ENCODE measurements around the gene RB1. TPM values are rescaled to one million over a fixed set of nuclear protein-coding genes. Genes with fewer than 3 reads are reported as not detected.

RB1 gene
- total RNA-seq, 2 experiments from 2014 or later = 40.2 to 41.3 TPM

DNA sequence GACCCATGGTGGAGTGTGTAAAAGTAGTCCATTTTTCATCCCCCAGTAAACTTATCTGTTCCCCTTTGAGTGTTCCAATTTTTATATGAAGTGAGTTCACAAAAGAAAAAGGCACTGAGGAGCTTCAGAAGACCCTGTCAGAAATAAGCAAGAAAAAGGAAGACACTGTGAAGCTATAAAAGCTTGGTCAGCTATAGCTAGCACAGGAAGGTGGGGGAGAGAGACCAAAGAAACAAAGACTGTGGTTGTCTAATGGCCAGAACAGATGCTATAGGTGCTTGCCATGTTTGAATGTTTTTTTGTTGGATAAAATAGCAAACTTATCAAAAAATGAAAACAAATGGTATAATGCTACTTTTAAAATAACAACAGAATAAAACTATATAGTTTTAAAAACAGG lies 182.8 kb downstream of the RB1 start:
- Mint-ChIP-seq H3K27me3 (no peaks in the 10 kb centered on the region), H3K4me1 (peaks cover 51% of the 10 kb centered on the region), H3K36me3 (ENCODE audit: low read depth) (peaks cover 84% of the 10 kb centered on the region), H3K27ac (no peak overlapping the region), H3K9me3 (peaks cover 4% of the 10 kb centered on the region), H3K4me3 (no peak overlapping the region)
- ChIA-PET POLR2A (interaction anchor here (1.0 to 1.6 kb wide), 3 partner anchors 31 to 75 kb away, joined by 3 to 9 read pairs (median 4); partner anchors contain the start of gene RCBTB2), CTCF (interaction anchor here (0.7 to 1.7 kb wide), 2 partner anchors 57 to 152 kb away, joined by 3 to 4 read pairs; no protein-coding TSS in a partner anchor)
- no peak for DNase-seq

DNA sequence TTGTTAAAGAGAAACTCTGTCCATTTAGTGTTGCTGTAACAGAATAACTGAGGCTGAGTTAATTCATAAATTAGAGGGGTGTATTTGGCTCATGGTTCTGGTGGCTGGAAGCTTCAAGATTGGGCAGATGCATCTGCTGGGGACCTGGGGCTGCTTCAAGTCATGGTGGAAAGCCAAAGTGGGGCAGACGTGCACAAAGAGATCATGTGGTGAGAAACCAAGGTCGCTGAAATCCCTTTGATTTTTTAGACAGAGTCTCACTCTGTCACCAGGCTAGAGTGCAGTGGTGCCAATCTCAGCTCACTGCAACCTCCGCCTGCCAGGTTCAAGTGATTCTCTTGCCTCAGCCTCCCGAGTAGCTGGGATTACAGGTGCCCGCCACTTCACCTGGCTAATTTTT lies 183.3 kb downstream of the RB1 start:
- Mint-ChIP-seq H3K27me3 (no peaks in the 10 kb centered on the region), H3K4me1 (peaks cover 53% of the 10 kb centered on the region), H3K9me3 (peaks cover 4% of the 10 kb centered on the region), H3K36me3 (ENCODE audit: low read depth) (peaks cover 81% of the 10 kb centered on the region), H3K4me3 (no peak overlapping the region), H3K27ac (peak overlapping the region; percentile 28)
- ChIA-PET CTCF (interaction anchor here (1.7 kb wide), 1 partner anchor 153 kb away, joined by 4 read pairs; no protein-coding TSS in a partner anchor), POLR2A (interaction anchor here (1.0 to 1.6 kb wide), 3 partner anchors 31 to 75 kb away, joined by 3 to 9 read pairs (median 4); partner anchors contain the start of gene RCBTB2)
- DNase-seq = no peak

DNA sequence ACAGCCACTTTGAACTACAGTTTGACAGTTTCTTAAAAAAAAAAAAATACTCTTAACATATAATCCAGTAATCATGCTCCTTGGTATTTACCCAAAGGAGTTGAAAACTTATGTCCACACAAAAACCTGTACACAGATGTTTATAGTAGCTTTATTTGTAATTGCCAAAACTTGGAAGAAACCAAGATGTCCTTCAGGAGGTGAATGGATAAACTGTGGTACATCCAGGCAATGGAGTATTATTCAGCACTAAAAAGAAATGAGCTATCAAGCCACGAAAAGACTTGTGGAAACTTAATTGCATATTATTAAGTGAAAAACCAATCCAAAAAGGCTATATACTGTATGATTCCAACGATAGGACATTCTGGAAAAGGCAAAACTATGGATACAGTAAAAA lies 184.4 kb downstream of the RB1 start:
- no peak for DNase-seq
- Mint-ChIP-seq H3K27me3 (no peaks in the 10 kb centered on the region), H3K36me3 (ENCODE audit: low read depth) (peaks cover 70% of the 10 kb centered on the region), H3K9me3 (peaks cover 4% of the 10 kb centered on the region), H3K4me1 (peaks cover 53% of the 10 kb centered on the region), H3K27ac (no peak overlapping the region), H3K4me3 (no peak overlapping the region)
- ChIA-PET CTCF (interaction anchor here (1.3 to 1.7 kb wide), 2 partner anchors 92 to 154 kb away, joined by 4 to 5 read pairs; no protein-coding TSS in a partner anchor), POLR2A (interaction anchor here (1.0 to 2.8 kb wide), 3 partner anchors 10 to 45 kb away, joined by 3 to 18 read pairs (median 3); partner anchors contain the start of gene RCBTB2)

DNA sequence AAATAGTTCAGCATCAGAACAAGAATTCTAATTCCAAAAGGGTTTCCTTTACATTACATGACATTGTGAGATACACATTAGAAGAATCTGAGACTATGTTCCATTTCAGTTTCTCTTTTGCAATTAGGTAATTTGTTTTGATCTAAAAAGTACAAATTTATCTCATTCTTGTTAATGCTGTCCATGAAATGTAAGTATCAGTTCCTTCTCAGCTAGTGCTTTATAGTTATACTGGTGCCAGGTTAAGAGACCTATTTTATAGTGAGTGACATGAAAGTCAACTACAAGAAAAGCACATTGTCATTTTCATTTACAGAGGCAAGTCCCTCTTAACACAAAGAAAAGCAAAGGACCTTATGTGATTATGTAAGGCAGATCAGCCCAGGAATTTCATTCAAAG lies 185.4 kb downstream of the RB1 start:
- H3K9me3 Mint-ChIP-seq = peaks cover 4% of the 10 kb centered on the region
- ChIA-PET POLR2A (interaction anchor here (1.2 to 2.8 kb wide), 6 partner anchors 17 to 76 kb away, joined by 4 to 18 read pairs (median 6); partner anchors contain the start of genes LPAR6 and RCBTB2), CTCF (interaction anchor here (0.9 to 1.1 kb wide), 2 partner anchors 15 to 89 kb away, joined by 3 to 5 read pairs; no protein-coding TSS in a partner anchor)
- no peak for DNase-seq
- no peak overlapping the region for H3K4me3 Mint-ChIP-seq
- H3K27ac Mint-ChIP-seq = peak overlapping the region; percentile 63
- H3K27me3 Mint-ChIP-seq = no peaks in the 10 kb centered on the region
- H3K4me1 Mint-ChIP-seq = peaks cover 53% of the 10 kb centered on the region
- peaks cover 63% of the 10 kb centered on the region for H3K36me3 Mint-ChIP-seq (ENCODE audit: low read depth)

DNA sequence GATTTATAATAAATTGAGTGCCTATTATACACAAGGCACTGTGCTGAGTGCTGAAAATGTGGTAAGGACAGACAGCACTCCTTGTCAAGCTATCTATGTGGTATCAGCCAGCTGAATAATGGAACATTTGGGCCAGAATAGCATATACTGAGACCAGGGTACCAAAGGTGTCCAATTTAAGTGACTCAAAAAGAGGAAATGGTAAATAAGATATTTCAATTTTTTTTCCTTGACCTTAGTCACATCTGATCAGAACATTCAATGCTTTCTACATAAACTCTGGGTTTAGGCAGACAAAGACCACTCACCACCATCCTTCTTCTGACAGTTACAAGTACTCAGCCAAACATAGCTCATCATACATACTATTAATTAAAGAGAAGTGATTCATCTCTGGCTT lies 186.1 kb downstream of the RB1 start:
- DNase-seq = no peak
- ChIA-PET CTCF (interaction anchor here (1.1 kb wide), 1 partner anchor 15 kb away, joined by 3 read pairs; no protein-coding TSS in a partner anchor), POLR2A (interaction anchor here (1.2 to 2.8 kb wide), 6 partner anchors 16 to 77 kb away, joined by 4 to 18 read pairs (median 6); partner anchors contain the start of genes LPAR6 and RCBTB2)
- Mint-ChIP-seq H3K27ac (no peak overlapping the region), H3K9me3 (peaks cover 4% of the 10 kb centered on the region), H3K4me3 (no peak overlapping the region), H3K36me3 (ENCODE audit: low read depth) (peaks cover 62% of the 10 kb centered on the region), H3K27me3 (no peaks in the 10 kb centered on the region), H3K4me1 (peaks cover 58% of the 10 kb centered on the region)

DNA sequence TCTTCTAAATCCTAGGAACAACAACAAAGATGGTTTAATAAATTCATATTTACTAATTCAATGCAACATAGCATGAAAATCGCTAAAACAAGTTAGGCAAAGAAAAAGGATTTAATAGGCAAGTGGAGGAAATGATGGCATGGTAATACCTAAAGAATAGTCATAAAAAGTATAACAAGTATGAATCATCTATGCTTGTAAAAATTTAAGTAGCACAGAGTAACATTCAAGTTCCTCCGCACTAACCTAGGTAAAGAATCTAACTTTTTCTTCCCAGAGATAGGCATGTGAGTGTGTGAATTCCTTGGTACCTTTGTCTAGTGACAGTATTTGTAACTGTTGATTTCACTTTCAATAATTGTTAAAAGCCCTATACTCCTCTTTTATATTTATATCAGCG lies 186.7 kb downstream of the RB1 start:
- H3K4me3 Mint-ChIP-seq = no peak overlapping the region

DNA sequence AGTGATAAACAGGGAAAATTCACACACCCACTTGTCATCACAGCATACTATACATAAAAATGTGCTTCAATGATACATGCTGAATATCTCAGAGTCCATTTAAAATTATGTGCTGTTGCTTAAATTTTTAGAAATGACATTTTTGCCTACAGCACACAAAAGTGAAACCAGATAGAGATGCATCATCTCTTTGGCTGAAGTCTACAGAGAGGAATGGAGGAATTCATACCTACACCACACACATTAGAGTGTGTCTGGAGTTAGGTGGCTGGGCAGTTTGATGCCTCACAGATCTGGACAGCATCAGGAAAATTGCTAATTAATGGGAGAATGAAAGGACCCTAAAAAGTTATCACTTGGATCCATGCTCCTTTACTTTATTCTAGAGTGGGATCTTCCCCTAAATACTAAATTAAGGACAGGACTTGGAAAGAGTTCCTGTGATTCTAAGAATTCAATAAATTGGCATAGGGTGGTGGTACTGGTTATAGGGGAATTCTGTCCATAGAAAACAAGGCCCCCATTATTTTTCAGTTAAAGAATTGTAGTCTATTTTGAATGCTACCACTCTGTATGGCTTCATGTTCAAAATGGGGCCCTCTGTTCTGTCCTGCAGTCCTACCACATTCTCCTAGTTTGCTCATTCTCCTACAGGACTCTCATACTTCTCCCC lies 188.0 kb downstream of the RB1 start:
- peaks cover 4% of the 10 kb centered on the region for H3K9me3 Mint-ChIP-seq
- DNase-seq = no peak
- H3K4me3 Mint-ChIP-seq = no peak overlapping the region
- peaks cover 67% of the 10 kb centered on the region for H3K4me1 Mint-ChIP-seq
- no peak overlapping the region for H3K27ac Mint-ChIP-seq
- no peaks in the 10 kb centered on the region for H3K27me3 Mint-ChIP-seq
- CTCF ChIA-PET = interaction anchor here (0.8 to 2.1 kb wide), 7 partner anchors 14 to 90 kb away, joined by 3 to 9 read pairs (median 5); partner anchors contain the start of genes LPAR6 and RCBTB2
- peaks cover 48% of the 10 kb centered on the region for H3K36me3 Mint-ChIP-seq (ENCODE audit: low read depth)
- POLR2A ChIA-PET = interaction anchor here (0.6 to 11.2 kb wide), 24 partner anchors 9 to 453 kb away, joined by 3 to 204 read pairs (median 4); partner anchors contain the start of genes ITM2B, LPAR6, RB1 and RCBTB2

More for the DNA sequence above, 186.7 kb downstream of the RB1 start:
- POLR2A ChIA-PET = interaction anchor here (1.2 to 2.8 kb wide), 5 partner anchors 42 to 77 kb away, joined by 4 to 18 read pairs (median 6); partner anchors contain the start of genes LPAR6 and RCBTB2
- no peak overlapping the region for H3K27ac Mint-ChIP-seq
- H3K36me3 Mint-ChIP-seq (ENCODE audit: low read depth) = peaks cover 56% of the 10 kb centered on the region
- peaks cover 4% of the 10 kb centered on the region for H3K9me3 Mint-ChIP-seq
- CTCF ChIA-PET = no interaction called here
- no peaks in the 10 kb centered on the region for H3K27me3 Mint-ChIP-seq
- DNase-seq = no peak
- H3K4me1 Mint-ChIP-seq = peaks cover 62% of the 10 kb centered on the region

DNA sequence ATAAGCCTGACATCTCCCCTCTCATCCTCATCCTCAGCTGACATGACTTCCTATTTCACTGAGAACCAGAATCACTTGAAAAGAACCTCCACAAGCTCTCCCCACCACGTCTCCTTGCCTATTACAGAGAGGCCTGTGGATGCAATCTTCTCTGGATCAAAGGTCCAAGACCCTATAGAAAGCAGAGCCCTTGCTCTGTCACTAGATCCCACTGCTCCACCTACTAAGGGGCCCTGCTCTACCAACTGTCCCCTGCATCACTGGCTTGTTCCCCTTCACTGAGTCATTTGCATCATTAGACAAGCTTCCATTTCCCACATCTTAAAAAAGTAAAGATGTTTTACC lies 188.5 kb downstream of the RB1 start:
- H3K27ac Mint-ChIP-seq = no peak overlapping the region
- H3K36me3 Mint-ChIP-seq (ENCODE audit: low read depth) = peaks cover 47% of the 10 kb centered on the region
- no peak overlapping the region for H3K4me3 Mint-ChIP-seq
- no peak for DNase-seq
- no peaks in the 10 kb centered on the region for H3K27me3 Mint-ChIP-seq
- peaks cover 69% of the 10 kb centered on the region for H3K4me1 Mint-ChIP-seq
- ChIA-PET POLR2A (interaction anchor here (0.6 to 11.2 kb wide), 27 partner anchors 9 to 453 kb away, joined by 3 to 204 read pairs (median 4); partner anchors contain the start of genes CYSLTR2, ITM2B, LPAR6 and RB1), CTCF (interaction anchor here (0.8 to 2.1 kb wide), 10 partner anchors 13 to 146 kb away, joined by 3 to 9 read pairs (median 5); partner anchors contain the start of genes LPAR6 and RCBTB2)
- peaks cover 4% of the 10 kb centered on the region for H3K9me3 Mint-ChIP-seq

DNA sequence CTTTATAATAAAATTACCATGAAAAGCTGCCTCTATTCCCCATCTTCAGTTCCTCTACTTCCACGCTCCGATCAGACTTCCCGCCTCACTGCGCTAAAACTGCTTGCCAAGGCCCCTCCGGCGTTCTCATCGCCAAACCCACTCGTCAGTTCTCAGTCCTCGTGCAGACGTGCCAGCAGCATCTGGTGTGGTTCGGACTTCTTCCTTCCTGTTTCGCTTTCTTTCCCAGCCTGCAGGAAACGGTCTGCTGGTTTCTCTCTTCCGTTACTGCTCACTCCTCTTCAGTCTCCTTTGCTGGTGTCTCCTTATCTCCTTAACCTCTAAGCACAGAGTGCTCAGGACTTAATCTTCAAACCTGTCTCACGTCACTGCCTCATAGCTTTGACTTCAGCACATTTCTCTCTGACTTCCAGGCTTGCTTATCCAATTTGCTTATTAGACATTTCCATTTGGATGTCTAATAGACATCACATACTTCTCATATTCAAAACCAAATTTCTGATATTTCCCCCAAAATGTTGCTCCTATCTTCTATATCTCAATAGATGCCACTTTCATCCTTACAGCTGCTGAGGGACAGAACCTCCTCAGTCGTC lies 189.0 kb downstream of the RB1 start:
- CTCF ChIA-PET = interaction anchor here (0.8 to 2.1 kb wide), 10 partner anchors 13 to 146 kb away, joined by 3 to 9 read pairs (median 5); partner anchors contain the start of genes LPAR6 and RCBTB2
- Mint-ChIP-seq H3K4me3 (no peak overlapping the region), H3K27ac (no peak overlapping the region), H3K36me3 (ENCODE audit: low read depth) (peaks cover 45% of the 10 kb centered on the region), H3K9me3 (peaks cover 2% of the 10 kb centered on the region), H3K27me3 (no peaks in the 10 kb centered on the region), H3K4me1 (peaks cover 69% of the 10 kb centered on the region)
- peak; percentile 85 for DNase-seq
- POLR2A ChIA-PET = interaction anchor here (0.6 to 11.2 kb wide), 27 partner anchors 8 to 454 kb away, joined by 3 to 204 read pairs (median 4); partner anchors contain the start of genes CYSLTR2, ITM2B, LPAR6 and RB1

DNA sequence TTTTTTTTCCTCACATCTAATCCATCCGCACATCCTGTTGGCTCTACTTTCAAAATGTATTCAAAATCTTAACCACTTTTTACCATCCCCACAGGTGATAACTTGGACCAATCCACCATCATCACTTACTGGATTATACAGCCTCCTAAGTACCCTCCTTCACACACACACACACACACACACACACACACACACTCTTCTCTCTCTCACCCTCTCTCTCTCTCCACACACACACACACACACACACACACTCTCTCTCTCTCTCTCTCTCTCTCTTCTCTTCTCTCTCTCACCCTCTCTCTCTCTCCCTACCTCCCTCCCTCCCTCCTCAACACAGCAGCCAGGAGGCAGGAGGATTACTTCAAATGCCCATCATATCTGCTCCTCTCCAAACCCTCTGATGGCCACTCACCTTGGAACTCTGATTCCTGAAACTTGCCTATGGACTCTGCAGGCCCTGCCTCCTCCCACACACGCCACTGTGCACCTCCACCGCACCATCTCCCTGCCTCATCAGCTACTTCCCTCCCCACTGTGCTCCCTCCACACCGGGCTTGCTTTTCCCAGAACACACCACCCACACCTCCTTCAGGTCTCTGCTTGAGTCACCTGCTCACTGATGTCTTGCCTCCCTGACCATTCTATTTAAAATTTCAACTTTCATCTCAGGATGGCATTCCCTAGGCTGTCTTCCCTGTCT lies 189.7 kb downstream of the RB1 start:
- Mint-ChIP-seq H3K27me3 (no peaks in the 10 kb centered on the region), H3K9me3 (peaks cover under 1% of the 10 kb centered on the region), H3K4me1 (peaks cover 70% of the 10 kb centered on the region), H3K27ac (no peak overlapping the region), H3K36me3 (ENCODE audit: low read depth) (peaks cover 41% of the 10 kb centered on the region), H3K4me3 (no peak overlapping the region)
- CTCF ChIA-PET = interaction anchor here (0.8 to 4.1 kb wide), 9 partner anchors 12 to 147 kb away, joined by 3 to 32 read pairs (median 5); partner anchors contain the start of gene LPAR6
- peak; percentile 46 for DNase-seq
- POLR2A ChIA-PET = interaction anchor here (0.8 to 11.2 kb wide), 17 partner anchors 12 to 455 kb away, joined by 3 to 204 read pairs (median 5); partner anchors contain the start of genes CYSLTR2, LPAR6 and RCBTB2

DNA sequence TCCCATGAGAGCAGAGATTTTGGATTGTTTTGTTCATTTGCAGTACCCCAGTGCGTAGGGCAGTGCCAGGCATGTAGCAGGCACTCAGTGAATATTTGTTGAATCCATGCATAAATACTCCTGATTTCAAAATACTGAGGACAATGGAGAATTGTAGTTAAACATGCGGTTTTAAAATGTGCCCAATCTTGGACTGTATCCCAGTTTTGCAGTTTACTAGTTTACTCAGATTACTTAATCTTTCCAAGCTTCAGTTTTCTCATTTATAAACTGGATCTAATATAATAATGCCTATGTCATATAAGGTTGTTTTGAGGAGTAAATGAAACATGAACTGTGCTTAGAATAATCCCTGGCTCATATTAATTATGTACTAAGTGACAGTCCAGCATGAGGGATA lies 190.3 kb downstream of the RB1 start:
- Mint-ChIP-seq H3K36me3 (ENCODE audit: low read depth) (peaks cover 39% of the 10 kb centered on the region), H3K4me1 (peaks cover 69% of the 10 kb centered on the region), H3K27me3 (no peaks in the 10 kb centered on the region), H3K9me3 (no peaks in the 10 kb centered on the region), H3K4me3 (no peak overlapping the region), H3K27ac (no peak overlapping the region)
- DNase-seq = no peak
- POLR2A ChIA-PET = interaction anchor here (0.8 to 11.2 kb wide), 7 partner anchors 12 to 91 kb away, joined by 3 to 204 read pairs (median 55); partner anchors contain the start of genes LPAR6 and RCBTB2
- CTCF ChIA-PET = interaction anchor here (1.4 to 4.1 kb wide), 2 partner anchors 86 to 92 kb away, joined by 5 to 32 read pairs; no protein-coding TSS in a partner anchor
